Epithelial cell of esophagus (primary cell): ENCODE measurements around the gene NUAK1.

Source experiments
- DNase-seq: peaks from one replicate; pipeline ENCODE4 v3.0.0; 2010; ENCODE audit warnings: low read depth
- H3K4me3 ChIP-seq: 2 replicates; pipeline ENCODE4 v1.5.1; 2011; ENCODE audit warnings: mild to moderate bottlenecking, low read length, control low read depth
- CTCF ChIP-seq: IDR thresholded peaks from 2 replicates; pipeline ENCODE4 v1.5.1; 2011; ENCODE audit warnings: low read depth, mild to moderate bottlenecking, low read length, control low read depth, inconsistent platforms; ENCODE audit not compliant: insufficient read depth; ENCODE audit errors: missing control alignments

The NUAK1 gene

GRCh38 chr12:106163712-106164111 is 25.0 kb upstream of the NUAK1 start:
- no peak for TF ChIP-seq CTCF
- DNase-seq, result no peak
- no peak overlapping the region for H3K4me3 ChIP-seq

GRCh38 chr12:106161491-106161890 is 22.7 kb upstream of the NUAK1 start:
- H3K4me3 ChIP-seq, result no peak overlapping the region
- TF ChIP-seq CTCF, result no peak
- no peak for DNase-seq

GRCh38 chr12:106160915-106161314 is 22.2 kb upstream of the NUAK1 start:
- H3K4me3 ChIP-seq, result no peak overlapping the region
- TF ChIP-seq CTCF, result no peak
- DNase-seq, result no peak

GRCh38 chr12:106157802-106158201 is 19.0 kb upstream of the NUAK1 start:
- DNase-seq, result no peak
- TF ChIP-seq CTCF, result no peak

GRCh38 chr12:106154751-106155273 is 16.1 kb upstream of the NUAK1 start:
- TF ChIP-seq CTCF, result no peak
- H3K4me3 ChIP-seq, result no peak overlapping the region
- no peak for DNase-seq

More at GRCh38 chr12:106157802-106158201, 19.0 kb upstream of the NUAK1 start:
- no peak overlapping the region for H3K4me3 ChIP-seq

- no peak for TF ChIP-seq CTCF
- DNase-seq, result no peak
- H3K4me3 ChIP-seq, result no peak overlapping the region
These were observed 13.6 kb upstream of the NUAK1 start for GRCh38 chr12:106152334-106152733.

GRCh38 chr12:106150555-106150954 is 11.8 kb upstream of the NUAK1 start:
- TF ChIP-seq CTCF, result no peak
- no peak for DNase-seq
- no peak overlapping the region for H3K4me3 ChIP-seq
